Midbrain (tissue), 1 donor: ENCODE measurements around the gene TSR1.
"Not testable (repeated sequence)": the region's sequence is repeated elsewhere in the genome, so short reads cannot be mapped to it uniquely, and the experiment has no call there.

Experiments used
- DNase-seq: peaks from one replicate; lab custom pipeline; 2025; lab: John Stamatoyannopoulos, UW

The TSR1 gene

DNA sequence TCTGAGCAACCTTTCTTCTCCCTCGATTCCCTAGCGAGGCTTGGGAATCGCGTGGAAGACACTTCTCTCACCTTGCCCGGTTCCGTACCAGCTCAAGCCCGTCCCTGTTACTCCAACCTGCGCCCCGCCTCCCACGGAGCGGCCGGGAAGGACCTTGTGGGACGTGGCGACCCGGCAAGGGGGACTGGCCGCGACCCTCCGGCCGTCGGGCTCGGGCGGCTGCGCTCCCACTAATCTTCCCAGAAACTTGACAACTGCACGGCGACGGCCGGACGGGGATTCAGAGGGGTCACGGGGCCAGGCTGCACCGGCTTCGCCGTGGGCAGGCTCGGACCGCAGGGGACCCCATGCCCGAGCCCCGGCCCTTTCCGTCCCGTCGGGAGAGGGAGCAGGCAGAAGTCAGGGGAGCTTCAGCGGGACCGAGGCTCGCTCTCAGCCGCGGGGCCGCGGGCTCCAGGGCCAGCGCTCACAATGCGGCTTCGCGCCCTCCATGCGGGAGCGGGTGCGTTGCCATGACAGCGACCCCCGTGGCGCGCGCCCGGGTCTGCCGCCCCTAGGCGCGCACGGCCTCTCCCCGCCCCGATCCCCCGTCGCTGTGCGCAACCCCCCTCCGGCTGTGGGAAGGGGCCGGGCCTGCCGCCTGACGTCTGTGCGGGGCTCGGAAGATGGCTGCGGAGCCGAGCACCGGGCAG is 741 bp upstream of the TSR1 start, which contains the start of gene SGSM2:
TSS of gene SGSM2 (plus strand) at position 650 of the 692 bp plus-strand sequence. CDS start 188 bp downstream, outside the sequence.
- peak; percentile 40 for DNase-seq

DNA sequence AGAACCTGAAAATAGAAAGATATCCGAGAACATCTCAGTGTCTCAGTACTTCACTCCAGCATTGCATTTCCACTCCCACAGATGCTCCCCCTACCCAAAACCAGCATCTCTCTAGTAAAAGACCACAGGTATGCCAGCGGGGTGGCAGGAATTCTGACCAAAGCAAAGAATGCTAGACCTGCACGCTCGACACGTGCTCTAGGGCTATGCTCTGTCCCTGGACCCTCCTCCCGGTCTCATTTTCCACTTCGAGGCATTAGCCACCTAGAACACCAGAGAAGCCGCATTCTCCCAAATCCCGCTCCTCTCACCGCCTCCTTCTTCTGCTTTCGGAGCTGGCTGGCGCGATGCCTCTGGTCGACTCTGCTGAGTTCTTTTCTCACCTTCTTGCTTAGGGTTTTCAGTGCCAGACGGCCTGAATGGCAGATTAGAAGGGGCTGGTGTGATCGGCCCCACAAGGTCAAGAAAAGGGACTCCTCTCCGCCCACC is 487 bp downstream of the TSR1 start:
- DNase-seq, result no peak

DNA sequence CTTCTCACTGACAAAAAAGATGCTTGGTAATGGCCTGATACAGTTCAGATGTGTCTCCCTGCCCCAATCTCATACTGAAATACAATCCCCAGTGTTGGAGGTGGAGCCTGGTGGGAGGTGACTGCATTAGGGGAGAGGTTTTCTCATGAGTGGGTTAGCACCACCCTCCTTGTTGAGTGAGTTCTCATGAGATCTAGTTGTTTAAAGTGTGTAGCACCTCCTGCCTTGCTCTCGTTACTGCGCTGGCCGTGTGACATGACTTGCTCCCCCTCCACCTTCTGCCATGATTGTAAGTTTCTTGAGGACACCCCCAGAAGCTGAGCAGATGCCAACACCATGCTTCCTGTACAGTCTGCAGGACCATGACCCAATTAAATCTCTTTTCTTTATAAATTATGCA is 5.0 kb downstream of the TSR1 start:
- no peak for DNase-seq

- DNase-seq, result no peak
Measured at GRCh38 chr17:2323629-2324314, 12.5 kb downstream of the TSR1 start.

- no peak for DNase-seq
Measured at GRCh38 chr17:2321399-2321798, 14.9 kb downstream of the TSR1 start.

DNA sequence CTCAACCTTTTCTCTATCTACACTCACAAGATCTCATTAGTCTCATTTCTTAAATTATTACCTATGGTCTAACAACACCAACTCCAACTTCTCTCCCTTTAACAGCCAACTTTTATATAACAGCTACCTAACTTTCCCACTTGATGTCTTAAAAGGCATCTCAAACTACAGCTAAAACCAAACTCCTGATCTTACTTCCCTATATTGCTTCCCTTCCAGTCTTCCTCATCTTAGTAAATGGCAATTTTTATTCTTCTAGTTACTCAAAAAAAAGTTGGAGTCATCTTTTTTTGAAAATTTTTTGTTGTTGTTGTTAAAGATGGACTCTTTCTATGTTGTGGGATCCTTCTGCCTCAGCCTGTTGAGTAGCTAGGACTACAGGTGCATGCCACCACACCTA is 17.2 kb downstream of the TSR1 start:
- no peak for DNase-seq

- no peak for DNase-seq
Measured at GRCh38 chr17:2317796-2318195, 18.5 kb downstream of the TSR1 start.

- not testable (repeated sequence) for DNase-seq
Measured at GRCh38 chr17:2316916-2317205, 19.4 kb downstream of the TSR1 start.

- DNase-seq, result no peak
Measured at GRCh38 chr17:2312736-2313135, 23.5 kb downstream of the TSR1 start.

DNA sequence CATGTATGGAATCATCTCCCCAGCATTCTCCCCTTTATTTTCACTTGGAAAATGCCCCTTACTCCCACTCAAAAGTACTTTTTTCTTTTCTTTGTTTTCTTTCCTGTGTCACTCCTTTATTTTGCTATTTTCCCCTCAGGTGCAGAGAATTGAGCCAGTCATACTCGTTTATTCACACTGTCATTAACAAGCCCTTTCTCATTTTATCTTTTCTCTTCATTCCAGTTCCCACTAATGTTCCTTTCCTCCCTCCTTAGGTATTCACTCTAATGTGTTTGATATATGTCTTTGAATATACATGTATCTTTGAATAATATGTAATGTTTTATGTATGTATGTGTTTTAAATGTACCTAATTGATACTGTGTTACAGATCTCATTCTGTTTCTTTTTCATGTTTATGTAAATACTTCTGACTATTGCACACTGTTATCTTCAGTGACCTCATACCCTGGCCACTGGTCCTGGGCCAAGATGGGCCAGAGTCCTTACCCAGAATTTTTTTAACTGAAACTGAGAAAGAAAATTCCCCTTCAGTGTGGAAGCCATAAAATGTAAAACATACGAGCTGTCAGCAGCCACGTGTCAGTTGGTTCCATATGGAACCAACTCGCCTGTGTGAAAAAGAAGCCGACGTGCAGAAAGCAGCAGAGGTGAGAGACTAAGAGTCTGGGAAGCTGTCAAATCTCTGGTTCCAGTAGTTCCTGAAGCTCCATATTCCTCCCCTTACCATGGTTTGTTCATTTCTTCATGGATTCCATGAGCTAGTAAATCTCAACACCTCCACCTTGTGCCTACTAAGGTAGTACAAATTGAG is 26.7 kb downstream of the TSR1 start:
- DNase-seq, result no peak

DNA sequence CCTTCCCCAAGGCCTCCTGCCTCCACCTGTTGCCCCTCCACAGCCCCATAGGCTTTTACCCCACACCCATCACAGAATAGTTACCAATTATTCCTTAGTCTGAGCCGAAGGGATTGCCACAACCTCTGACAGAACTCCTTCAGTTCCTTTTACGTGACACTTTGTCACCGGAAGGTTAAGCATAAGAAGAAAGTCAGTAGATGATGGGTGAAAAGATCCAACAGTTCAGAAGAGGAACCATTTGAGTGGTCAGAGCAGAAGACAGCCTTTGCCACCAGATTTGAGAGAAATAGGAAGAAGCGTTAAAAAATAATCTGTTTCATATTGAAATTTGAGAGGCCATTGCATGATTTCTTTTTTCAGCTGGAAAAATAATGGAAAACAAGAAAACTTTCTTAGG is 31.3 kb downstream of the TSR1 start:
- DNase-seq, result no peak

GRCh38 chr17:2303204-2304188 is 32.8 kb downstream of the TSR1 start, which contains the start of the genes SMG6 and SRR:
TSS of gene SMG6 (minus strand) at chr17:2303785. CDS start at chr17:2303720, 65 bp downstream.
TSS of gene SRR (plus strand) at chr17:2303950. CDS start at chr17:2315561, 11,611 bp downstream.
- peak; percentile 90 for DNase-seq

GRCh38 chr17:2302778-2303203 is 33.5 kb downstream of the TSR1 start:
- no peak for DNase-seq

GRCh38 chr17:2299756-2300155 is 36.5 kb downstream of the TSR1 start:
- DNase-seq, result no peak

DNA sequence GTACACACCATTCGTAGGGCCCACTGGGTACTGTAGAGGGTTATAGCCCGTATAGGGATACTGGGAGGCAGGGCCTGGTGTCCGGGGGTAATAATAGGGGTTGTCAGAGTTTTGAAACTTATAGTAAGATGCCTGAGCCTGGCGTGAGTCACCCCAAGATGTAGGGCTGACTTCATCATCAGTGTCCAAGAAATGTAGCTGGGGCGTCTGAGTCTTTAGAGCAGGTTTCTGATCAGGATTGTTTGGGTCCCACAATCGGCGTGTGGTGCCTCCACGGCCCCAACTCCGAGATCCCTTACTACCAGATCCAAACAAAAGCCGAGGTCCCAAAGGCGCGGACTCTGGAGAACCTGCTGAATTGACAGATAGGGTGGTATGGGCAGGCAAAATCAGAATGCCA is 37.1 kb downstream of the TSR1 start:
- DNase-seq, result no peak

DNA sequence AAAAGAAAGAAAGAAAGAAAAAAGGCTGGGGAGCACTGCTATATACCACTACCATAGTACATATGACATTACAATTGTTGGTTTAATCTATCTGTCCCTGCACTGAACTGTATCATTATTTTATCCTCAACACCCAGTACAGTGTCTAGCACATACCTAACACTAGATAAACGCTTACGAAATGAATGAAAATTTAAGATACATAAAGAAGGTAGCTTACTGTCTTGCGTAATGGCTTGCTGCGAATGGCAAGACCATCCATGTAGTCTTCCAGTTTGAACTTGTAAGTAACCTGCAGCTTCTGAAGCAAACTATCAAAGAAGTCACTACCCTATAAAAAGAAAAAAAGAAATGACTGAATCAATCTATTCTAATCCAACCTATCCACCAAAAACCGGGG is 39.2 kb downstream of the TSR1 start:
- DNase-seq, result no peak

- DNase-seq, result no peak
Measured at GRCh38 chr17:2295575-2295974, 40.7 kb downstream of the TSR1 start.

- no peak for DNase-seq
Measured at GRCh38 chr17:2292100-2292499, 44.2 kb downstream of the TSR1 start.

DNA sequence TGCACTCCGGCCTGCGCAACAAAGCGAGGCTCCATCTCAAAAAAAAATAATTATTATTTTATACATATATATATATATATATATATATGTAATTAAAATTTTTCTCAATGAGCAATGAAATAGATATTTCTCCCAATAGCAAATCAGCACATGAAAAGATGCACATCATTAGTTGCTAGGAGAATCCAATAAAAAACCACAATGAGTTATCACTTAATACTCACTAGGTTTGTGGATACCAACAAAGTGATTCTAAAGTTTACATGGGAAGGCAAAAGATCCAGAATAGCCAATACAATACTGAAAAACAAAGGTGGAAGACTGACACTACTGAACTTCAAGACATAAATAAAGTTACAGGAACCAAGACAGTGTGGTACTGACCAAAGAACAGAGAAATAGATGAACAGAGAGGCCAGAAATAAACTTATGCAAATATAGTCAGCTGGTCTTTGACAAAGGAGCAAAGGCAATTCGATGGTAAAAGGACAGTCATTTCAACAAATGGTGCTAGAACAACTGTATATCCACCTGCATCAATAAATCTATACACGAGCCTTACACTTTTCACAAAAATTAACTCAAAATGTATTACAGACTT is 46.3 kb downstream of the TSR1 start:
- DNase-seq, result no peak

DNA sequence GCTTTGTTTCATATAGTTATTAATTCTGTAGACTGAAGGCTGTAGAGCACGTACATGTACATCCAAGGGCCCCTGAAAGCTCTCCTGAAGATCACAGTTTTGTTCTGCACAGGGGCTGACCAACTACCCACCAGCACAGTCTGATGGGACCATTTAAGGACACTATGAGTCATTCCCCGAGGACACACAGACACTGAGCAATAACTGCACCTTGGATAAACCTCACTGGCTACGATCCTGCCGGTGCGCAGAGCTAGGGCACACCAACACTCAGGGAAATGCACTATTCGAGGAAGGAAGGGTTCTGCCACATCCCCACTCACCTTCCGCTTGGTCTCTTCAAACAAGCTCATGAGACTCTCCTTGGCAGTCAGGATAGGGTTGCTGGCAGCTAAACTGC is 53.0 kb downstream of the TSR1 start:
- no peak for DNase-seq

DNA sequence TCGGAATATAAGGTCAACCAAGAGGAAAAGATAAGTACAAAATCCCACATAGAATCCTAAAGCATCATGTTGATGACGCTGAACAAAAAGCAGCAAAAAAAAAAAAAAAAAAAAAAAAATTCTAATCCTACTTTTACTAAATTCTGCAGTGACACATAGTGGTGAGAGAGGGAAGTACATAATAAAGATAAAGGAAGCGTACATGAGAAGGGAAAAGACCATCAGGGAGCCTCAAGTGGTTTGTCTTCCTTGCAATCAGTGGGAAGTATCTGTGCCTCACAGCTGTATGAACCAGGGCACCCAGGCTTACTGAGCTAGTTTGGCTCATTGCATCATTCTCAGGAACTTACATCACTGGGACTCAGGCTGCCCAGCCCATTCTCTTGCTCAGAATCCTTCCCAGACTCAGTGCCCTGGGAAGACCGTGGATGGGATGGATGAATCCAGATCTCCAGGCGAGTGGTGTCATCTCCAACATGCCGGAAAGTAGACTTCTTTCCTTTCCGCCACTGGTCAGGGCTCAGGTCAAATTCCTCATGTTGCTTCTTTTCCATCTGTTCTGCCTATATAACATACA is 53.9 kb downstream of the TSR1 start:
- peak; percentile 15 for DNase-seq
